OCI-LY7 (cell line): ENCODE results near the gene SYT7. TPM values are rescaled to one million over a fixed set of nuclear protein-coding genes. Genes with fewer than 3 reads are reported as not detected.

Experiments used
- BruUV-seq: library from RNA; stranded (reverse); fragments of 400-500 nt; replicated peaks from 2 replicates; lab custom pipeline; 2021; lab: Mats Ljungman, UMichigan
- CTCF ChIA-PET: fragments of 300-600 bp; sonication (Branson Sonifier 250); formaldehyde crosslinking; loops from one replicate; lab custom pipeline; 2022; ENCODE audit warnings: antibody characterized with exemption; ENCODE audit not compliant: unreplicated experiment; lab: Charles Lee
- POLR2A ChIA-PET: fragments of 300-600 bp; sonication (Branson Sonifier 250); formaldehyde crosslinking; loops from one replicate; lab custom pipeline; 2022; ENCODE audit warnings: antibody characterized with exemption; lab: Charles Lee
- DNase-seq: peaks from one replicate; pipeline ENCODE4 v3.0.0-alpha.2; 2015; ENCODE audit warnings: low spot score
- H2AFZ ChIP-seq: fragments of 200-600 bp; sonication (generic), shearing (Covaris generic); 2 replicates; pipeline ENCODE4 v1.6.1; 2014; ENCODE audit warnings: mild to moderate bottlenecking, antibody characterized with exemption, low read length, moderate library complexity
- H3K27ac ChIP-seq: fragments of 200-600 bp; sonication (generic); 2 replicates; pipeline ENCODE4 v1.5.1; 2014; ENCODE audit warnings: mixed run types, low read depth, mild to moderate bottlenecking, moderate library complexity, low read length, inconsistent platforms; ENCODE audit not compliant: poor library complexity, severe bottlenecking
- H3K36me3 ChIP-seq: fragments of 200-600 bp; sonication (generic); 2 replicates; pipeline ENCODE4 v1.6.1; 2014; ENCODE audit warnings: mild to moderate bottlenecking, antibody characterized with exemption, low read length, moderate library complexity, mixed read lengths; ENCODE audit not compliant: insufficient read depth
- H3K4me1 ChIP-seq: fragments of 200-600 bp; sonication (generic); 2 replicates; pipeline ENCODE4 v1.5.1; 2014; ENCODE audit warnings: mild to moderate bottlenecking, low read length; ENCODE audit not compliant: insufficient read depth, poor library complexity, severe bottlenecking
- H3K4me2 ChIP-seq: fragments of 200-600 bp; sonication (generic); 2 replicates; pipeline ENCODE4 v1.6.1; 2014; ENCODE audit warnings: mild to moderate bottlenecking, low read length
- H3K4me3 ChIP-seq: fragments of 200-600 bp; sonication (generic); 2 replicates; pipeline ENCODE4 v1.5.1; 2014; ENCODE audit warnings: mild to moderate bottlenecking, low read depth, low read length; ENCODE audit not compliant: poor library complexity, severe bottlenecking
- H3K79me2 ChIP-seq: fragments of 200-600 bp; sonication (generic); 2 replicates; pipeline ENCODE4 v1.6.1; 2016; ENCODE audit warnings: low read depth, mild to moderate bottlenecking, low read length, moderate library complexity, mixed read lengths; ENCODE audit not compliant: insufficient read depth
- H3K9me2 ChIP-seq: fragments of 200-600 bp; sonication (generic); 2 replicates; pipeline ENCODE4 v1.6.1; 2016; ENCODE audit warnings: mild to moderate bottlenecking, low read length, mixed read lengths; ENCODE audit not compliant: insufficient read depth
- H3K9me3 ChIP-seq: fragments of 200-600 bp; sonication (generic); 2 replicates; pipeline ENCODE4 v1.6.1; 2014; ENCODE audit warnings: mild to moderate bottlenecking, mixed run types, low read length, mixed read lengths
- H4K20me1 ChIP-seq: fragments of 200-600 bp; sonication (generic); 2 replicates; pipeline ENCODE4 v1.6.1; 2014; ENCODE audit warnings: mild to moderate bottlenecking, antibody characterized with exemption, low read length, moderate library complexity, mixed read lengths; ENCODE audit not compliant: insufficient read depth
- EZH2phosphoT487 ChIP-seq: fragments of 200-600 bp; sonication (generic); IDR thresholded peaks from 2 replicates; pipeline ENCODE4 v1.6.1; 2018; ENCODE audit warnings: low read depth, borderline replicate concordance, mild to moderate bottlenecking, mixed run types, antibody characterized with exemption, low read length, moderate library complexity, mixed read lengths
- intact Hi-C: fragments of 100-400 bp; cut with micrococcal nuclease; formaldehyde crosslinking; loops from one replicate; pipeline ENCODE4 v1.10.0; 2022; ENCODE audit not compliant: unreplicated experiment
- total RNA-seq, 2 experiments: library from RNA; depleted of rRNA in 1 of 2; stranded (reverse); fragments of >200 nt in 1 of 2; shearing (Covaris generic) in 1 of 2; gene quantifications; 2 replicates each; pipeline ENCODE4 v1.2.3, GENCODE V29; 2014 to 2022
- TF ChIP-seq, protein P1 (sequence below): fragments of 200-600 bp; sonication (generic); conservative IDR thresholded peaks from 2 replicates; pipeline ENCODE4 v1.5.1; 2014; ENCODE audit warnings: mild to moderate bottlenecking, antibody characterized with exemption, low read length, moderate library complexity, mixed read lengths

SYT7 gene
- total RNA-seq, 2 experiments from 2014 or later = not detected

DNA sequence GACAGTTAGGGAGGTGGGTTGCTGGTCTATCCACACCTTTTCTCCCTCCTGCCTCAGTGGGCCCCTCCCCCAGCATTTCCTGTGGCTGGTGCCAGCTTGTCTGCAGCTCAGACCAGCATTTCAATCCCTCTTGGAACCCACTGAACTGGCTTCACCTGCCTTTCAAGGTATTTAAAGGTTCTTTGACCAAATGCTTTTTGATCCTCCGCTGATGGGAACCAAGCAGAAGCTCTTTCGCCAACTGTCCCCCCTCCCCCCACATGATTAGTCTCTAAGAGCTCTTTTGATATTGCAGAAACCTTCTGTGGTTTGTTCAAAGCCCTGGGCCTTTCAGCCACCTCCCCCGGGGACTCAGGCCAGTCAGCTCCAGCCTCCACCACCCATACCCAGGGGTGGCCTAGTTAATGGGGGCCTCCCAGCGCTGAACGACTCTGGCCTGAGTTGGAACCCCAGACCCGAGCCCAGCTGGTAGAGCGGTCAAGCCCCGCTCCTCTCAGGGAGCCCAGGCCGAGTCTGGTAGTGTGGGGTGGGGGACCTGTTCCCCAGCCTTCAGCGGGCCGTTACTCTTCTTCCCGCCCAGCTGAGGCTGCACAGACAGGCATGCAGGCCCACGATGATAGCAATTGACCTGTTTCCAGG, 6.0 kb upstream of the SYT7 start:
- H3K4me3 ChIP-seq = no peak overlapping the region
- no peak overlapping the region for H2AFZ ChIP-seq
- H3K36me3 ChIP-seq = no peaks in the 10 kb centered on the region
- no TSS peak for BruUV-seq
- no peaks in the 10 kb centered on the region for H3K4me1 ChIP-seq
- DNase-seq = no peak
- ChIA-PET POLR2A (no interaction called here), CTCF (no interaction called here)
- no peaks in the 10 kb centered on the region for H3K9me2 ChIP-seq
- H3K79me2 ChIP-seq = no peaks in the 10 kb centered on the region
- no peak overlapping the region for H3K27ac ChIP-seq
- H3K9me3 ChIP-seq = no peaks in the 10 kb centered on the region
- intact Hi-C loops = no loop called here
- TF ChIP-seq EZH2phosphoT487 = no peak
- TF ChIP-seq, protein P1, sequence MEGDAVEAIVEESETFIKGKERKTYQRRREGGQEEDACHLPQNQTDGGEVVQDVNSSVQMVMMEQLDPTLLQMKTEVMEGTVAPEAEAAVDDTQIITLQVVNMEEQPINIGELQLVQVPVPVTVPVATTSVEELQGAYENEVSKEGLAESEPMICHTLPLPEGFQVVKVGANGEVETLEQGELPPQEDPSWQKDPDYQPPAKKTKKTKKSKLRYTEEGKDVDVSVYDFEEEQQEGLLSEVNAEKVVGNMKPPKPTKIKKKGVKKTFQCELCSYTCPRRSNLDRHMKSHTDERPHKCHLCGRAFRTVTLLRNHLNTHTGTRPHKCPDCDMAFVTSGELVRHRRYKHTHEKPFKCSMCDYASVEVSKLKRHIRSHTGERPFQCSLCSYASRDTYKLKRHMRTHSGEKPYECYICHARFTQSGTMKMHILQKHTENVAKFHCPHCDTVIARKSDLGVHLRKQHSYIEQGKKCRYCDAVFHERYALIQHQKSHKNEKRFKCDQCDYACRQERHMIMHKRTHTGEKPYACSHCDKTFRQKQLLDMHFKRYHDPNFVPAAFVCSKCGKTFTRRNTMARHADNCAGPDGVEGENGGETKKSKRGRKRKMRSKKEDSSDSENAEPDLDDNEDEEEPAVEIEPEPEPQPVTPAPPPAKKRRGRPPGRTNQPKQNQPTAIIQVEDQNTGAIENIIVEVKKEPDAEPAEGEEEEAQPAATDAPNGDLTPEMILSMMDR = no peak
- H3K4me2 ChIP-seq = no peak overlapping the region
- no peaks in the 10 kb centered on the region for H4K20me1 ChIP-seq

DNA sequence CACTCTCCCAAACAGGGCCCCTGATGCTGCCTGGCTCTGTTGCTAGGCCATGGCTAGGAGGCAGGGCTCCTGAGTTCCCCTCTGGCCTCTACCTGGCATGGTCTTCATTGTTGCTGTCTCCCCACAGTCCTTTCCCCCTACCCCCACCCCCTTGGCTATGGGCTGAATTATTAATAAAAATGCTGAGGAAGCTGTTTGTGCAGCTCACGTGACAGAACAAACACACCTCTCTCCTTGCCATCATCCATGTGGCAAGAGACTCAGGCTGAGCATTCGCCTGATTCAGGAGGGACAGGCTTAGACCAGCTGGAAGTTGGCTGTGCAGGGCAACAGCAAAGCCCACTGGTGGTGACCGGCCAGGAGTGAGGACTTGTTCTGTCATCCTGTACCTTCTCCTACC, 4.2 kb upstream of the SYT7 start:
- H3K4me3 ChIP-seq = no peak overlapping the region
- H3K79me2 ChIP-seq = no peaks in the 10 kb centered on the region
- intact Hi-C loops = no loop called here
- no peaks in the 10 kb centered on the region for H4K20me1 ChIP-seq
- no peak overlapping the region for H3K4me2 ChIP-seq
- DNase-seq = no peak
- H3K9me3 ChIP-seq = no peaks in the 10 kb centered on the region
- no peaks in the 10 kb centered on the region for H3K36me3 ChIP-seq
- POLR2A ChIA-PET = no interaction called here
- no peak overlapping the region for H2AFZ ChIP-seq
- TF ChIP-seq EZH2phosphoT487 = no peak
- TF ChIP-seq, protein P1 = no peak
- H3K27ac ChIP-seq = no peak overlapping the region
- H3K9me2 ChIP-seq = no peaks in the 10 kb centered on the region
- CTCF ChIA-PET = no interaction called here
- no peaks in the 10 kb centered on the region for H3K4me1 ChIP-seq
- no TSS peak for BruUV-seq

DNA sequence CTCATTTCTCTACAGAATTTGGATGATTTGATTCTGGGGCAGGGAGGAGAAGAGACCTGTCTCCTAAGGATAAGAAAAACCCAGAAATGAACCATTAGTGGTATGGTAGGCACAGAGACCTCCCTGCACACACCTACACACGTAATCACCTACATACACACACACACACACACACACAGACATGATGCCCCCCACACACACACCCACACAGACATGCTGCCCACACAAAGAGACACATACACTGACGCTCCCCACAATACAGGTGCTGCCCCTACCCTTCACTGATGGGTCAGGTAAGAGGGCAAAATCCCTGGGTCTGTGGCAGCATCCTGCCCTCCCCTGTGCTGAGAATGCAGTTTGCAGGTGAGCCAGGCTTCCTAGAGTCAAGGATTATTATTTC, 1.1 kb upstream of the SYT7 start:
- Histone ChIP-seq H3K27ac (no peak overlapping the region), H2AFZ (no peak overlapping the region), H3K4me1 (no peaks in the 10 kb centered on the region), H3K9me3 (no peaks in the 10 kb centered on the region), H3K4me3 (no peak overlapping the region), H4K20me1 (no peaks in the 10 kb centered on the region), H3K9me2 (no peaks in the 10 kb centered on the region), H3K79me2 (no peaks in the 10 kb centered on the region), H3K36me3 (no peaks in the 10 kb centered on the region), H3K4me2 (no peak overlapping the region; the same call in 1 of the 2 replicates)
- no peak for TF ChIP-seq EZH2phosphoT487
- TF ChIP-seq, protein P1 = no peak
- intact Hi-C loops = no loop called here
- no TSS peak for BruUV-seq
- no peak for DNase-seq
- ChIA-PET POLR2A (no interaction called here), CTCF (no interaction called here)
